NCI-H345 treated with DMSO at 0.1 percent for 48 hours (cell line): ENCODE data around the gene ANKMY1.

Experiments used
- DNase-seq: peaks from one replicate; lab custom pipeline; 2025; ENCODE audit not compliant: unreplicated experiment; lab: John Stamatoyannopoulos, UW

ANKMY1 gene

GRCh38 chr2:240478346-240479110, 79.3 kb downstream of the ANKMY1 start:
- no peak for DNase-seq

- no peak for DNase-seq
Measured at GRCh38 chr2:240477916-240478315, 79.9 kb downstream of the ANKMY1 start.

GRCh38 chr2:240473211-240473610, 84.6 kb downstream of the ANKMY1 start:
- DNase-seq = no peak

GRCh38 chr2:240472078-240472790, 85.6 kb downstream of the ANKMY1 start:
- DNase-seq = no peak

- no peak for DNase-seq
Measured at GRCh38 chr2:240469740-240470139, 88.0 kb downstream of the ANKMY1 start.

- no peak for DNase-seq
Measured at GRCh38 chr2:240469239-240469636, 88.5 kb downstream of the ANKMY1 start.

GRCh38 chr2:240468303-240469238, 89.2 kb downstream of the ANKMY1 start:
- DNase-seq = no peak

- DNase-seq = no peak
Measured at GRCh38 chr2:240467659-240468302, 90.0 kb downstream of the ANKMY1 start.

GRCh38 chr2:240467149-240467642, 90.6 kb downstream of the ANKMY1 start:
- DNase-seq = no peak

GRCh38 chr2:240466579-240467148, 91.1 kb downstream of the ANKMY1 start:
- no peak for DNase-seq

- no peak for DNase-seq
Measured at GRCh38 chr2:240465765-240466578, 91.8 kb downstream of the ANKMY1 start.

GRCh38 chr2:240465268-240465764, 92.5 kb downstream of the ANKMY1 start:
- no peak for DNase-seq

- DNase-seq = no peak
Measured at GRCh38 chr2:240464514-240465241, 93.1 kb downstream of the ANKMY1 start.

GRCh38 chr2:240463866-240464481, 93.8 kb downstream of the ANKMY1 start:
- DNase-seq = no peak

GRCh38 chr2:240463274-240463865, 94.4 kb downstream of the ANKMY1 start:
- DNase-seq = no peak

GRCh38 chr2:240462707-240463273, 95.0 kb downstream of the ANKMY1 start:
- no peak for DNase-seq

GRCh38 chr2:240462073-240462706, 95.6 kb downstream of the ANKMY1 start:
- no peak for DNase-seq
